Adrenal gland (tissue), 12 donors: ENCODE data around the gene PEAR1. TPM values are rescaled to one million over a fixed set of nuclear protein-coding genes. Genes with fewer than 3 reads are reported as not detected.

Experiments used
- DNase-seq, 7 donors: peaks; one replicate each; pipeline ENCODE4 v3.0.0-alpha.2; 2019 to 2020
- H3K27ac ChIP-seq, 5 donors: fragments of 200-600 bp; sonication (generic) in 4 of 5; 1 replicate in 3 of 5; 2 replicates in 2 of 5; pipeline versions ENCODE4 v1.5.1 to v1.8.0; 2016 to 2020; ENCODE audit warnings: mild to moderate bottlenecking in 1 of 5
- H3K27me3 ChIP-seq: fragments of 200-600 bp; 2 replicates; pipeline ENCODE4 v1.8.0; 2021
- H3K36me3 ChIP-seq, 2 donors: fragments of 200-600 bp; replicated peaks in 1 of 2; 1 replicate in 1 of 2; 2 replicates in 1 of 2; pipeline versions ENCODE4 v1.5.1 to v1.8.0; 2018 to 2022
- H3K4me1 ChIP-seq, 2 donors: fragments of 200-600 bp; replicated peaks in 1 of 2; 1 replicate in 1 of 2; 2 replicates in 1 of 2; pipeline versions ENCODE4 v1.5.1 to v1.8.0; 2018 to 2021
- H3K4me3 ChIP-seq, 4 donors: fragments of 200-600 bp; sonication (generic) in 3 of 4; one replicate each; pipeline ENCODE4 v1.5.1; 2016 to 2018
- H3K9me3 ChIP-seq, 3 donors: fragments of 200-600 bp; sonication (generic) in 1 of 3; replicated peaks in 1 of 3; 1 replicate in 2 of 3; 2 replicates in 1 of 3; pipeline versions ENCODE4 v1.5.1 to v1.8.0; 2016 to 2021
- CTCF ChIP-seq, 6 experiments: fragments of 450-650 bp in 4 of 6; fragments of 200-600 bp in 2 of 6; sonication (generic) in 1 of 6; IDR thresholded peaks; 1 replicate in 5 of 6; 2 replicates in 1 of 6; pipeline versions ENCODE4 v1.5.1 to v1.8.0; 2016 to 2021; ENCODE audit warnings: antibody characterized with exemption in 6 of 6, mild to moderate bottlenecking in 2 of 6, moderate library complexity in 1 of 6
- POLR2A ChIP-seq, 2 donors: fragments of 450-650 bp; IDR thresholded peaks; one replicate each; pipeline ENCODE4 v1.6.1; 2017; ENCODE audit warnings: antibody characterized with exemption in 2 of 2, mild to moderate bottlenecking in 2 of 2, moderate library complexity in 1 of 2
- WGBS, 4 donors: extraction: QIAGEN DNeasy Blood & Tissue Kit in 2 of 4; methylation state at CpG; one replicate each; pipeline versions ENCODE4 v1.1.5 to v1.1.7; 2013 to 2017; 5-methylcytosine and 5-hydroxymethylcytosine counted together
- intact Hi-C, 2 donors: fragments of 100-400 bp; cut with DNase I; formaldehyde crosslinking; loops; one replicate each; pipeline versions ENCODE4 v1.14.1 to v1.15.0; 2022 to 2023
- polyA plus RNA-seq, 3 donors: library from polyadenylated mRNA; stranded (reverse); fragments of 200-250 nt in 2 of 3; fragments of 350-450 nt in 1 of 3; fragmentation: Illumina TruSeq in 1 of 3; extraction: RNeasy Lipid Tissue Mini Kit (QIAGEN cat#74804) in 1 of 3; gene quantifications; one replicate each; pipeline ENCODE4 v1.2.3, GENCODE V29; 2013 to 2014
- total RNA-seq, 9 donors: library from RNA; depleted of rRNA in 4 of 9; stranded (reverse); fragments of >200 nt in 4 of 9; fragments of 120-200 nt in 1 of 9; fragmentation: NEBNext Ultra II Directional in 1 of 9; extraction: Animal tissue kit (Norgen Biotek cat#: 25700) in 1 of 9; gene quantifications; one replicate each; pipeline versions ENCODE4 v1.1.0 to v1.2.4, GENCODE V29; 2013 to 2023
- donor health status: healthy with polysubstance abuse.
- donor health status: Bipolar disorder and iron deficiency.
- donor health status: DM: yes; HTN: yes; CAD: no.
- donor health status: DM: no; HTN: no; CAD: no.
- donor health status: DM: no; HTN: no; CAD: no.
- donor health status: DM: yes; HTN: yes; CAD: no.

PEAR1 gene
- total and polyA plus RNA-seq, 12 donors: 4.2 to 31.1 (median 10.4) TPM

GRCh38 chr1:156894711-156895454 lies 1.4 kb downstream of the PEAR1 start:
- peak overlapping the region in 1 of 4 donors; percentile 52 for H3K4me3 ChIP-seq
- TF ChIP-seq CTCF (IDR thresholded peaks at IDR 0.05) (no peak), POLR2A (IDR thresholded peaks at IDR 0.05) (no peak)
- peaks cover 0 to 32% of the 10 kb centered on the region in 2 donors for H3K4me1 ChIP-seq
- peak in 3 of 7 donors; percentile 39 to 75 (median 44) for DNase-seq
- no peaks in the 10 kb centered on the region for H3K9me3 ChIP-seq
- intact Hi-C loops: loop anchor here in 1 of 2 donors (2.0 kb wide), 1 partner anchor 28 kb away; no protein-coding TSS in a partner anchor
- peak overlapping the region in 4 of 5 donors; percentile 43 to 89 (median 79) for H3K27ac ChIP-seq
- 46 to 63% (median 57%) methylated on average over 6 to 12 of the region's 12 CpGs for WGBS, 4 donors
- H3K27me3 ChIP-seq: peaks cover 8% of the 10 kb centered on the region
- no peaks in the 10 kb centered on the region for H3K36me3 ChIP-seq

GRCh38 chr1:156895455-156895812 lies 1.9 kb downstream of the PEAR1 start:
- peaks cover 8% of the 10 kb centered on the region for H3K27me3 ChIP-seq
- 58 to 71% (median 62%) methylated on average over 4 of the region's 4 CpGs for WGBS, 4 donors
- no peak for DNase-seq
- TF ChIP-seq POLR2A (IDR thresholded peaks at IDR 0.05) (no peak), CTCF (IDR thresholded peaks at IDR 0.05) (no peak)
- H3K9me3 ChIP-seq: no peaks in the 10 kb centered on the region
- H3K36me3 ChIP-seq: no peaks in the 10 kb centered on the region
- peaks cover 0 to 30% of the 10 kb centered on the region in 2 donors for H3K4me1 ChIP-seq
- H3K4me3 ChIP-seq: peak overlapping the region in 1 of 4 donors; percentile 52
- intact Hi-C loops: loop anchor here in 1 of 2 donors (2.0 kb wide), 1 partner anchor 27 kb away; no protein-coding TSS in a partner anchor
- H3K27ac ChIP-seq: peak overlapping the region in 4 of 5 donors; percentile 43 to 90 (median 79)

- peak overlapping the region in 3 of 5 donors; percentile 74 to 90 (median 84) for H3K27ac ChIP-seq
- peaks cover 8% of the 10 kb centered on the region for H3K27me3 ChIP-seq
- no peaks in the 10 kb centered on the region for H3K36me3 ChIP-seq
- DNase-seq: no peak
- H3K4me1 ChIP-seq: peaks cover 0 to 30% of the 10 kb centered on the region in 2 donors
- intact Hi-C loops: loop anchor here in 1 of 2 donors (2.0 kb wide), 1 partner anchor 27 kb away; no protein-coding TSS in a partner anchor
- no peak for TF ChIP-seq CTCF (IDR thresholded peaks at IDR 0.05)
- TF ChIP-seq POLR2A (IDR thresholded peaks at IDR 0.05): no peak
- no peak overlapping the region for H3K4me3 ChIP-seq
- no peaks in the 10 kb centered on the region for H3K9me3 ChIP-seq
- 79 to 93% (median 84%) methylated on average over 6 of the region's 6 CpGs for WGBS, 4 donors
Measured at GRCh38 chr1:156895927-156896326, 2.4 kb downstream of the PEAR1 start.

GRCh38 chr1:156896490-156897033 lies 3.0 kb downstream of the PEAR1 start:
- 67 to 77% (median 74%) methylated on average over 11 to 16 of the region's 16 CpGs for WGBS, 4 donors
- no peak for TF ChIP-seq CTCF (IDR thresholded peaks at IDR 0.05)
- no peak for TF ChIP-seq POLR2A (IDR thresholded peaks at IDR 0.05)
- peak in 3 of 7 donors; percentile 28 to 61 (median 43) for DNase-seq
- intact Hi-C loops: no loop called here
- Histone ChIP-seq H3K4me3 (no peak overlapping the region), H3K27me3 (peaks cover 8% of the 10 kb centered on the region), H3K36me3 (no peaks in the 10 kb centered on the region), H3K27ac (peak overlapping the region in 3 of 5 donors; percentile 74 to 90 (median 84)), H3K9me3 (no peaks in the 10 kb centered on the region), H3K4me1 (peaks cover 0 to 30% of the 10 kb centered on the region in 2 donors)
